ENCODE measurements around the gene CHST1.

The CHST1 gene

GRCh38 chr11:45659031-45659817 is 6.2 kb downstream of the CHST1 start:
- Histone ChIP-seq H3K9ac (ENCODE audit: low read length in 2 of 2) (no peak overlapping the region), H3K27me3 (ENCODE audit: control insufficient read depth in 1 of 2, insufficient read depth in 2 of 2, low read length in 2 of 2) (peaks cover 59 to 66% of the 10 kb centered on the region in 2 donors), H3K4me1 (ENCODE audit: control insufficient read depth, insufficient read depth, low read length) (peaks cover 19% of the 10 kb centered on the region), H3K27ac (ENCODE audit: low read length) (no peak overlapping the region), H3K36me3 (ENCODE audit: control insufficient read depth in 2 of 2, insufficient read depth in 2 of 2, low read length in 2 of 2) (no peaks in the 10 kb centered on the region), H3K9me3 (ENCODE audit: control insufficient read depth in 2 of 2, low read length in 2 of 2) (no peaks in the 10 kb centered on the region), H3K4me3 (ENCODE audit: low read length in 2 of 2) (no peak overlapping the region)

- H3K4me1 ChIP-seq (ENCODE audit: control insufficient read depth, insufficient read depth, low read length) = peaks cover 12% of the 10 kb centered on the region
- no peaks in the 10 kb centered on the region for H3K9me3 ChIP-seq (ENCODE audit: control insufficient read depth in 2 of 2, low read length in 2 of 2)
- H3K27me3 ChIP-seq (ENCODE audit: control insufficient read depth in 1 of 2, insufficient read depth in 2 of 2, low read length in 2 of 2) = peaks cover 54 to 60% of the 10 kb centered on the region in 2 donors
- no peak overlapping the region for H3K4me3 ChIP-seq (ENCODE audit: low read length in 2 of 2)
- H3K9ac ChIP-seq (ENCODE audit: low read length in 2 of 2) = no peak overlapping the region
- H3K36me3 ChIP-seq (ENCODE audit: control insufficient read depth in 2 of 2, insufficient read depth in 2 of 2, low read length in 2 of 2) = no peaks in the 10 kb centered on the region
- H3K27ac ChIP-seq (ENCODE audit: low read length) = no peak overlapping the region
Observed at GRCh38 chr11:45658292-45658991, 7.0 kb downstream of the CHST1 start.

- Histone ChIP-seq H3K27ac (ENCODE audit: low read length) (no peak overlapping the region), H3K9me3 (ENCODE audit: control insufficient read depth in 2 of 2, low read length in 2 of 2) (no peaks in the 10 kb centered on the region), H3K36me3 (ENCODE audit: control insufficient read depth in 2 of 2, insufficient read depth in 2 of 2, low read length in 2 of 2) (no peaks in the 10 kb centered on the region), H3K4me3 (ENCODE audit: low read length in 2 of 2) (no peak overlapping the region), H3K4me1 (ENCODE audit: control insufficient read depth, insufficient read depth, low read length) (peaks cover 12% of the 10 kb centered on the region), H3K27me3 (ENCODE audit: control insufficient read depth in 1 of 2, insufficient read depth in 2 of 2, low read length in 2 of 2) (peaks cover 47 to 55% of the 10 kb centered on the region in 2 donors), H3K9ac (ENCODE audit: low read length in 2 of 2) (no peak overlapping the region)
Observed at GRCh38 chr11:45657496-45658260, 7.7 kb downstream of the CHST1 start.

- Histone ChIP-seq H3K36me3 (ENCODE audit: control insufficient read depth in 2 of 2, insufficient read depth in 2 of 2, low read length in 2 of 2) (no peaks in the 10 kb centered on the region), H3K9ac (ENCODE audit: low read length in 2 of 2) (no peak overlapping the region), H3K4me3 (ENCODE audit: low read length in 2 of 2) (no peak overlapping the region), H3K4me1 (ENCODE audit: control insufficient read depth, insufficient read depth, low read length) (peaks cover 12% of the 10 kb centered on the region), H3K9me3 (ENCODE audit: control insufficient read depth in 2 of 2, low read length in 2 of 2) (no peaks in the 10 kb centered on the region), H3K27me3 (ENCODE audit: control insufficient read depth in 1 of 2, insufficient read depth in 2 of 2, low read length in 2 of 2) (peaks cover 28 to 37% of the 10 kb centered on the region in 2 donors), H3K27ac (ENCODE audit: low read length) (no peak overlapping the region)
Observed at GRCh38 chr11:45655831-45656230, 9.6 kb downstream of the CHST1 start.

- H3K4me3 ChIP-seq (ENCODE audit: low read length in 2 of 2) = no peak overlapping the region
- H3K4me1 ChIP-seq (ENCODE audit: control insufficient read depth, insufficient read depth, low read length) = peaks cover 12% of the 10 kb centered on the region
- H3K27ac ChIP-seq (ENCODE audit: low read length) = no peak overlapping the region
Observed at GRCh38 chr11:45655347-45655756, 10.1 kb downstream of the CHST1 start.

GRCh38 chr11:45655012-45655283 is 10.5 kb downstream of the CHST1 start:
- Histone ChIP-seq H3K9ac (ENCODE audit: low read length in 2 of 2) (no peak overlapping the region), H3K9me3 (ENCODE audit: control insufficient read depth in 2 of 2, low read length in 2 of 2) (no peaks in the 10 kb centered on the region), H3K27me3 (ENCODE audit: control insufficient read depth in 1 of 2, insufficient read depth in 2 of 2, low read length in 2 of 2) (peaks cover 20 to 28% of the 10 kb centered on the region in 2 donors), H3K36me3 (ENCODE audit: control insufficient read depth in 2 of 2, insufficient read depth in 2 of 2, low read length in 2 of 2) (no peaks in the 10 kb centered on the region), H3K27ac (ENCODE audit: low read length) (no peak overlapping the region), H3K4me3 (ENCODE audit: low read length in 2 of 2) (no peak overlapping the region), H3K4me1 (ENCODE audit: control insufficient read depth, insufficient read depth, low read length) (peaks cover 12% of the 10 kb centered on the region)

More at GRCh38 chr11:45655347-45655756, 10.1 kb downstream of the CHST1 start:
- Histone ChIP-seq H3K27me3 (ENCODE audit: control insufficient read depth in 1 of 2, insufficient read depth in 2 of 2, low read length in 2 of 2) (peaks cover 24 to 33% of the 10 kb centered on the region in 2 donors), H3K9ac (ENCODE audit: low read length in 2 of 2) (no peak overlapping the region), H3K36me3 (ENCODE audit: control insufficient read depth in 2 of 2, insufficient read depth in 2 of 2, low read length in 2 of 2) (no peaks in the 10 kb centered on the region), H3K9me3 (ENCODE audit: control insufficient read depth in 2 of 2, low read length in 2 of 2) (no peaks in the 10 kb centered on the region)

GRCh38 chr11:45654231-45655011 is 11.0 kb downstream of the CHST1 start:
- Histone ChIP-seq H3K4me3 (ENCODE audit: low read length in 2 of 2) (no peak overlapping the region), H3K4me1 (ENCODE audit: control insufficient read depth, insufficient read depth, low read length) (peaks cover 12% of the 10 kb centered on the region), H3K27ac (ENCODE audit: low read length) (no peak overlapping the region), H3K27me3 (ENCODE audit: control insufficient read depth in 1 of 2, insufficient read depth in 2 of 2, low read length in 2 of 2) (peaks cover 14 to 23% of the 10 kb centered on the region in 2 donors), H3K36me3 (ENCODE audit: control insufficient read depth in 2 of 2, insufficient read depth in 2 of 2, low read length in 2 of 2) (no peaks in the 10 kb centered on the region), H3K9ac (ENCODE audit: low read length in 2 of 2) (no peak overlapping the region), H3K9me3 (ENCODE audit: control insufficient read depth in 2 of 2, low read length in 2 of 2) (no peaks in the 10 kb centered on the region)

GRCh38 chr11:45653277-45653676 is 12.1 kb downstream of the CHST1 start:
- no peak overlapping the region for H3K27ac ChIP-seq (ENCODE audit: low read length)
- peaks cover 5 to 17% of the 10 kb centered on the region in 2 donors for H3K27me3 ChIP-seq (ENCODE audit: control insufficient read depth in 1 of 2, insufficient read depth in 2 of 2, low read length in 2 of 2)
- no peak overlapping the region for H3K4me3 ChIP-seq (ENCODE audit: low read length in 2 of 2)
- no peaks in the 10 kb centered on the region for H3K9me3 ChIP-seq (ENCODE audit: control insufficient read depth in 2 of 2, low read length in 2 of 2)
- H3K9ac ChIP-seq (ENCODE audit: low read length in 2 of 2) = no peak overlapping the region
- H3K36me3 ChIP-seq (ENCODE audit: control insufficient read depth in 2 of 2, insufficient read depth in 2 of 2, low read length in 2 of 2) = no peaks in the 10 kb centered on the region
- H3K4me1 ChIP-seq (ENCODE audit: control insufficient read depth, insufficient read depth, low read length) = peaks cover 12% of the 10 kb centered on the region

GRCh38 chr11:45652781-45653180 is 12.6 kb downstream of the CHST1 start:
- Histone ChIP-seq H3K9ac (ENCODE audit: low read length in 2 of 2) (no peak overlapping the region), H3K27me3 (ENCODE audit: control insufficient read depth in 1 of 2, insufficient read depth in 2 of 2, low read length in 2 of 2) (peaks cover 5 to 13% of the 10 kb centered on the region in 2 donors), H3K4me3 (ENCODE audit: low read length in 2 of 2) (no peak overlapping the region), H3K36me3 (ENCODE audit: control insufficient read depth in 2 of 2, insufficient read depth in 2 of 2, low read length in 2 of 2) (no peaks in the 10 kb centered on the region), H3K27ac (ENCODE audit: low read length) (no peak overlapping the region), H3K9me3 (ENCODE audit: control insufficient read depth in 2 of 2, low read length in 2 of 2) (no peaks in the 10 kb centered on the region), H3K4me1 (ENCODE audit: control insufficient read depth, insufficient read depth, low read length) (peaks cover 8% of the 10 kb centered on the region)
